ENCODE results near the gene MAT2B.

MAT2B gene

DNA sequence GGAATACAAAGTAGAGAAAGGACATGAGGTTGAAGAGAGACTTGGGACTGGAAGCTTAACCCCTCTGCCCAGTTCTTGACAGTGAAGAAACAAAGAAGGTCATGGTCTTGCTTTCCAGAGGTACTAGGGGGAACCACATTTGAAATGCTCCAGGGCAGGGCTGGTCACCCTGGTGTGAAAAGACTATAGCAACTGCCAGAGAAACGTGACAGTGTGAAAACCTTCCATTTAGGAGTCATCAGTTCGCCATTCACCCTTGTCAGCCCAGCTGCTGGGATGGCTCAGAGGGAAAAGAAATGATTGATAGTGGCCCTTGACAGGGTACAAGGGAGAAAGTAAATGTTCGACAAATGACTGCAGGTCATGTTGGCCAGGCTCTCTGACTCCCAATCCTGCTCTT is 56.7 kb downstream of the MAT2B start:
- TF ChIP-seq, protein P1, sequence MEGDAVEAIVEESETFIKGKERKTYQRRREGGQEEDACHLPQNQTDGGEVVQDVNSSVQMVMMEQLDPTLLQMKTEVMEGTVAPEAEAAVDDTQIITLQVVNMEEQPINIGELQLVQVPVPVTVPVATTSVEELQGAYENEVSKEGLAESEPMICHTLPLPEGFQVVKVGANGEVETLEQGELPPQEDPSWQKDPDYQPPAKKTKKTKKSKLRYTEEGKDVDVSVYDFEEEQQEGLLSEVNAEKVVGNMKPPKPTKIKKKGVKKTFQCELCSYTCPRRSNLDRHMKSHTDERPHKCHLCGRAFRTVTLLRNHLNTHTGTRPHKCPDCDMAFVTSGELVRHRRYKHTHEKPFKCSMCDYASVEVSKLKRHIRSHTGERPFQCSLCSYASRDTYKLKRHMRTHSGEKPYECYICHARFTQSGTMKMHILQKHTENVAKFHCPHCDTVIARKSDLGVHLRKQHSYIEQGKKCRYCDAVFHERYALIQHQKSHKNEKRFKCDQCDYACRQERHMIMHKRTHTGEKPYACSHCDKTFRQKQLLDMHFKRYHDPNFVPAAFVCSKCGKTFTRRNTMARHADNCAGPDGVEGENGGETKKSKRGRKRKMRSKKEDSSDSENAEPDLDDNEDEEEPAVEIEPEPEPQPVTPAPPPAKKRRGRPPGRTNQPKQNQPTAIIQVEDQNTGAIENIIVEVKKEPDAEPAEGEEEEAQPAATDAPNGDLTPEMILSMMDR (conservative IDR thresholded peaks at IDR 0.05), result no peak
- peak overlapping the region; percentile 24 for H3K27ac ChIP-seq

DNA sequence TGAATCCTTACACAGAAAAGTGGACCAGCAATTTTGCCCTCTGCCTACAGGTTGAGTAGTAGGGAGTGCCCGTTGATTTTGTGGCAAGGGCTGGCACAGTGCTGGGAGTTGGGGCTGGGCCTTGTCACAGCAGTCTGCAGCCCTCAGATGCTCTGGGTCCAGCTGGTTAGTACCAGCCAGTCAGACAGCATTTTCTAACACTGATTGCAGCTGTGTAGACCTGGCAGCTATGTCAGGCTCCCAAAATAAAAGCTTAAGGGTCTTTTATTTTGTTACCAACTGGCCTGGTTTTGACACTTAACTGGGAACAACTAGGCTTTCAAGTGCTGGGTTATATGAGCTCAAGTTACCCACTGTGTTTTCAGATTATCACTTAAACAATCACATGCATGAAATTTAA is 57.7 kb downstream of the MAT2B start:
- TF ChIP-seq, protein P1 (conservative IDR thresholded peaks at IDR 0.05), result no peak
- H3K27ac ChIP-seq, result peak overlapping the region; percentile 24

DNA sequence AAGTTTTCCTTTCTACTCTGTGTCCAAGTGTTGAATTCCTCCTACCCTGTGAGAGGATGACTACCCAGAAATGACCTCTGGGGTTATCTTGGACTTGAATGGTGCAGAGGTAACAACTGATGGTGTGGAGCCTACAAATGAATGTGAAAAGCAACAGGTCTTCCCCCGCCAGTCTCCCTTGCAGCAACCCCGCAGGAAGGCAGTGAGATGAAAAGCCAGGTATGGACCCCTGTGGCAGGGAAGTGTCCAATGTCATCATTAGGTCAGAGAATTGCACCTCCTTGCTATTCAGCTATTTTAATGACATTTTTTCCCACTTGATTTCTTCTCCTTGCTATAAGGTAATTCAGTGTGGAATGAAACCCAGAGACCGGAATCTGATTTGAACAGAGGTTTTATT is 58.5 kb downstream of the MAT2B start:
- TF ChIP-seq, protein P1 (conservative IDR thresholded peaks at IDR 0.05), result no peak
- no peak overlapping the region for H3K27ac ChIP-seq

DNA sequence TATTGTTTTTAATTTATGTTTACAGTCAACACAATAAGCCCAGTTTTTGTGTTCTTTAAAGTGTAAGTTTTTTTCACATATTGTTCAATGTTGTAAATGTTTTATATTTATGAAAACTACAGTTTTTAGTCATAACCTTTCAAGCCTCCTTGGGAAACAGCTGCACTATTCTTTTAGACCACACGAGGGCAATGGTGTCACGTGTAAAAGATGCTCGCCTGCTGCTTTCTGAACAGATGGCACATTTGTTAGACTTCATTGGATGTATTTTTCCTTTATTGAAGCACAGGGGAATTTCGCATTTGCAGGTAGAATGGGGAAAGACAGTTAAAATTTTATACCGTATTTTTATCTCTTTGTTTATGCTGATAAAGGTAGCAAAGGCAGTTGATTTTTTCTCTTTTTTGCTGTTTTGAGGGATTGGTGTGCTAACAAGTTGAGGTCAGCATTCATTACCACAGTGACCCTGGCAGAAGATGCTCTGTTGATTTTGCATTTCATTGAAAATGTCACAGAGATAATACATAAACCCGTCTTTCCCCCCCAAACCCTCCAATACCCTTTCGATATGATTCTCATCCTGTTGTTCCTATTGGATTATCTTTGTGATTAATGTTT is 59.0 kb downstream of the MAT2B start:
- no peak overlapping the region for H3K27ac ChIP-seq
- TF ChIP-seq, protein P1 (conservative IDR thresholded peaks at IDR 0.05), result peak; percentile 88

DNA sequence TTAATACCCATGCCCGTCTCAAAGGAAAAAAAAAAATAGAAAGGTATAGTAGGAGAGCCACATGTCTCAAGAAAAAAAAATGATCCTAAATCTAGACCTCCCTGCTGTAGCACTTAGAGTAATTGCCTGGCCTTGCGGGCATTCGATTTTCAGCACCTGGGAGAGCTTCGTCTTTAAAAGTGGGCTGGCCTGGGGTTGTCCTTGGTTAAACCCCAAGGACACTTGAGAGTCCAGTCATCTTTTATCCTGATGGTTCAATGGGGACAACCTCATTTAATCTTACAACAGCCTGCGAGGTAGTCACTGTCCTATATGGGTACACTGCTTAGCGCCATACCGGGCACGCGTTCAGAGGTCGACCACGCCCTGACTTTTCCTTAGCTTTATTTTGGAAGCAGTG is 60.1 kb downstream of the MAT2B start:
- peak overlapping the region; percentile 56 for H3K27ac ChIP-seq
- TF ChIP-seq, protein P1 (conservative IDR thresholded peaks at IDR 0.05), result no peak

DNA sequence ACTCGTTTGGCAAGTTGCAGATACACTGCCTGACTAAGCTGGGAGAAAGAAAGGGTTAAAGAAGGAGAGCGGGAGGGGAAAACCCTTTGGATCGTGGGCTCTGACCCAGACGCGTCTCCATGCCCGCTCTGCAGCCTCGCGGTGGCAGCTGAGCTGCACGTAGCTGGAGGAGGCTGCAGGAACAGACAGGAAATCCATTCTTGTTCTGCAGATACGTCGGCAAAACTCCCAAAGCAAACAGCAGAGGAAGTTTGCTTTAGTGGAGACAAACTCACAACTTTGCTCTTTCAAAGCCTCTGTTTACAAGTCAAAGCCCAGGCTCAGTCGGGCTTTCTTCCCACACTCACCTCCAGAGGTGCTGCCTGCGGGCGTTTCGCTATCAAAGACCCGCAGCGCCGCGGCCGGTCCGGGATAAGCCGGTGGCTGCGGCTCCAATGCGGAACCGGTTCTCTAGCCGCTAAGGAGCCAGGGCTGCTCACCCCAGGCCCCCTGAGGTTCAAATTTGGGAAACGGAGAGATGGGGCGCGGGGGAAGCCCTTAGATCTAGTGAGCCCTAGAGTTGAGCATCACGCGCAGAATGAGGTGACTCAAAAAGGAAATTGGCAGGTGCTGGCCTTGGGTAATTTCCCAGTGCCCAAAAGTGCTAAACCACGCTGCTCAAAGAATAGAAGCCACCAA is 60.7 kb downstream of the MAT2B start:
- TF ChIP-seq, protein P1 (conservative IDR thresholded peaks at IDR 0.05), result peak; percentile 28
- H3K27ac ChIP-seq, result peak overlapping the region; percentile 56

DNA sequence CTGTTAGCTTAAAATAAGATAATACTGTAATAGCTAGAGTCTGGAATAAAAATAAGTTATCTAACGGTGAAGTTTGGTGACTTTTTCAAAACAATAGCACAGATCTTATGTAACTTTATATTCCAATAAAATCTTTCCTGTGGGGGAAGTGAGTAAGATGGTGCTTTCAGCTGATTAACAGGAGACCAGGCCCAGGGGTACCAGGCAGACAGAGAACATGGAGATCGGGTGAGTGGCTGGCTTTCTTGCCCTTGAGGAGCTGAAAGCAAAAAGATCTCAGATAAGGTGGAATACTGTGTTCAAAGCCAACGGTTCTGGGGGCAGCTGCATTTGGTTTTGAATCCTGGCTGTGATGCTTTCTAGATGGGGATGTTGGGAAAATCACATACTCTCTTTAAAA is 61.3 kb downstream of the MAT2B start:
- peak overlapping the region; percentile 56 for H3K27ac ChIP-seq
- TF ChIP-seq, protein P1 (conservative IDR thresholded peaks at IDR 0.05), result no peak

Measured in VCaP (cell line).